WTC11 (cell line): ENCODE data around the gene LMF1.

ENCODE experiments used
- CTCF ChIP-seq: fragments of 200-600 bp; IDR thresholded peaks from 2 replicates; pipeline ENCODE4 v1.8.0; 2022; ENCODE audit warnings: antibody characterized with exemption
- ESRRA ChIP-seq: sonication (generic); formaldehyde crosslinking; IDR thresholded peaks from 2 replicates; pipeline ENCODE4 v1.8.1; 2022; ENCODE audit warnings: mild to moderate bottlenecking, missing genetic modification reagents, borderline replicate concordance
- ETV6 ChIP-seq: sonication (generic); formaldehyde crosslinking; IDR thresholded peaks from 2 replicates; pipeline ENCODE4 v1.8.1; 2022; ENCODE audit warnings: mild to moderate bottlenecking, missing genetic modification reagents
- FOXP1 ChIP-seq: sonication (generic); formaldehyde crosslinking; IDR thresholded peaks from 2 replicates; pipeline ENCODE4 v1.8.0; 2022; ENCODE audit warnings: missing genetic modification reagents, mild to moderate bottlenecking, moderate library complexity, borderline replicate concordance
- GABPB1 ChIP-seq: sonication (generic); formaldehyde crosslinking; IDR thresholded peaks from 2 replicates; pipeline ENCODE4 v1.8.1; 2023; ENCODE audit warnings: mild to moderate bottlenecking, missing genetic modification reagents
- JUN ChIP-seq: sonication (generic); formaldehyde crosslinking; IDR thresholded peaks from 2 replicates; pipeline ENCODE4 v1.8.0; 2023; ENCODE audit warnings: mild to moderate bottlenecking, missing genetic modification reagents
- MXD4 ChIP-seq: fragments of 250-450 bp; sonication (Bioruptor Pico); IDR thresholded peaks from 2 replicates; pipeline ENCODE4 v1.8.0; 2021; ENCODE audit warnings: mild to moderate bottlenecking, moderate library complexity, borderline replicate concordance
- NFYB ChIP-seq: sonication (generic); formaldehyde crosslinking; conservative IDR thresholded peaks from 2 replicates; pipeline ENCODE4 v1.8.0; 2022; ENCODE audit warnings: low read depth, missing genetic modification reagents
- NR2C2 ChIP-seq: sonication (generic); formaldehyde crosslinking; IDR thresholded peaks from 2 replicates; pipeline ENCODE4 v1.8.0; 2022; ENCODE audit warnings: mild to moderate bottlenecking, missing genetic modification reagents
- RELA ChIP-seq: sonication (generic); formaldehyde crosslinking; IDR thresholded peaks from 2 replicates; pipeline ENCODE4 v1.8.1; 2022; ENCODE audit warnings: missing genetic modification reagents, mild to moderate bottlenecking, borderline replicate concordance
- TCF7 ChIP-seq: sonication (generic); formaldehyde crosslinking; IDR thresholded peaks from 2 replicates; pipeline ENCODE4 v1.8.0; 2022; ENCODE audit warnings: mild to moderate bottlenecking, low read depth, missing genetic modification reagents, moderate library complexity
- USF1 ChIP-seq: sonication (generic); formaldehyde crosslinking; IDR thresholded peaks from 2 replicates; pipeline ENCODE4 v1.8.0; 2022; ENCODE audit warnings: mild to moderate bottlenecking, missing genetic modification reagents
- ZNF138 ChIP-seq: sonication (generic); formaldehyde crosslinking; conservative IDR thresholded peaks from 2 replicates; pipeline ENCODE4 v1.8.1; 2022; ENCODE audit warnings: mild to moderate bottlenecking, moderate library complexity, missing genetic modification reagents

GRCh38 chr16:907842-908241 lies 62.9 kb downstream of the LMF1 start:
- TF ChIP-seq JUN: no peak
- TF ChIP-seq CTCF: no peak
- TF ChIP-seq ESRRA (CRISPR knock-in tag): no peak
- no peak for TF ChIP-seq USF1
- no peak for TF ChIP-seq NFYB
- TF ChIP-seq MXD4 (CRISPR knock-in tag): no peak
- TF ChIP-seq NR2C2: no peak
- TF ChIP-seq RELA: no peak
- no peak for TF ChIP-seq ZNF138 (CRISPR knock-in tag)
- no peak for TF ChIP-seq GABPB1 (CRISPR knock-in tag)
- no peak for TF ChIP-seq ETV6
- no peak for TF ChIP-seq TCF7
- TF ChIP-seq FOXP1: no peak
